HG03060 (cell line): ENCODE results near the gene ECHDC1.
"Not testable (repeated sequence)": the region's sequence is repeated elsewhere in the genome, so short reads cannot be mapped to it uniquely, and the experiment has no call there.

Experiments used
- ATAC-seq: cut with Tn5 transposase; IDR thresholded peaks from one replicate; pipeline ENCODE4 v1.9.1; 2021; ENCODE audit warnings: low read depth, moderate number of reproducible peaks; ENCODE audit not compliant: unreplicated experiment

The ECHDC1 gene

GRCh38 chr6:127343809-127344659 is 625 bp upstream of the ECHDC1 start:
- no peak for ATAC-seq

GRCh38 chr6:127342296-127342945 is 988 bp downstream of the ECHDC1 start:
- ATAC-seq, result no peak

- peak; percentile 25 for ATAC-seq
Measured at GRCh38 chr6:127341471-127342202, 1.8 kb downstream of the ECHDC1 start.

GRCh38 chr6:127340171-127340570 is 3.2 kb downstream of the ECHDC1 start:
- ATAC-seq, result no peak

GRCh38 chr6:127338936-127339335 is 4.5 kb downstream of the ECHDC1 start:
- no peak for ATAC-seq

GRCh38 chr6:127332383-127332961 is 10.9 kb downstream of the ECHDC1 start:
- no peak for ATAC-seq

GRCh38 chr6:127331256-127331655 is 12.2 kb downstream of the ECHDC1 start:
- not testable (repeated sequence) for ATAC-seq

- no peak for ATAC-seq
Measured at GRCh38 chr6:127328043-127328609, 15.3 kb downstream of the ECHDC1 start.

GRCh38 chr6:127319686-127320085 is 23.7 kb downstream of the ECHDC1 start:
- no peak for ATAC-seq

GRCh38 chr6:127317388-127318128 is 25.9 kb downstream of the ECHDC1 start:
- ATAC-seq, result no peak

- no peak for ATAC-seq
Measured at GRCh38 chr6:127305741-127306140, 37.7 kb downstream of the ECHDC1 start.

GRCh38 chr6:127303917-127304316 is 39.5 kb downstream of the ECHDC1 start:
- no peak for ATAC-seq

GRCh38 chr6:127302728-127303660 is 40.4 kb downstream of the ECHDC1 start:
- peak; percentile 67 for ATAC-seq

GRCh38 chr6:127301199-127301700 is 42.2 kb downstream of the ECHDC1 start:
- ATAC-seq, result no peak

GRCh38 chr6:127300411-127300810 is 43.0 kb downstream of the ECHDC1 start:
- no peak for ATAC-seq

GRCh38 chr6:127299522-127300240 is 43.7 kb downstream of the ECHDC1 start:
- ATAC-seq, result no peak

GRCh38 chr6:127298475-127298874 is 44.9 kb downstream of the ECHDC1 start:
- no peak for ATAC-seq

- ATAC-seq, result no peak
Measured at GRCh38 chr6:127297502-127298070, 45.8 kb downstream of the ECHDC1 start.
